ENCODE results near the gene CSTF1. TPM values are rescaled to one million over a fixed set of nuclear protein-coding genes. Genes with fewer than 3 reads are reported as not detected.

The CSTF1 gene
- total RNA-seq, 4 donors from 2014 or later = 20.8 to 26.8 (median 22.0) TPM

DNA sequence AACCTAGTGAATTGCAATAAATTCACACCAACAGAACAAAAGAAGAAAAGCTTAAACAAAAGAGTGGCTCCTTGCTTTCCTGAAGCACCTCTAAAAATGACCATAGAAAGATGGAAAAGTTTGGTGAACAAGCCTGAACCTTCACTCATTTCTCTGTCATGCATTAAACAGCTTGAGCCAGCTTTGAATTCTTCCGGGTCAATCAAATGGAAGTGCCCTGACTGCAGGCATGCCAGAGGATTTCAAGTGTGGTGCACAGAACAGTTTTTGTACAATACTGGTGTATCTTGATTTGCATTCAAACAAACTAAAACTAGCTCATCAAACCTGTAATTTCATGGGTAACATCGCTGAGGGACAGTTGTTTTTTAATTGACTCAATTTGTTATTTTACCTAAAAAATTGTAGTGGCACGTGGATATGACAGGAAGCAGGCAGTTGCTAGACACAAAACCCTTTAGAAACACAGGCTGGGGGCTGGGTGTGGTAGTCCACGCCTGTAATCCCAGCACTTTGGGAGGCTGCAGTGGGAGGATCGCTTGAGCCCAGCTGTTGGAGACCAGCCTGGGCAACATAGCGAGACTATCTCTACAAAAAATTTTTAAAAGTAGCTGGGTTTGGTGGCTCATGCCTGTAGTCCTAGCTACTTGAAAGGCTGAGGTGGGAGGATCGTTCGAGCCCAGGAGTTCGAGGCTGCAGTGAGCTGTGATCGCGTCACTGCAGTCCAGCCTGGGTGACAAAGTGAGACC, 28.7 kb downstream of the CSTF1 start:
- DNase-seq (ENCODE audit: low spot score) (no peak), ATAC-seq (ENCODE audit: low FRiP score) (no peak)
- no peak for TF ChIP-seq CTCF (IDR thresholded peaks at IDR 0.05)

GRCh38 chr20:56422076-56422823, 29.8 kb downstream of the CSTF1 start:
- TF ChIP-seq CTCF (IDR thresholded peaks at IDR 0.05) = no peak
- no peak for DNase-seq (ENCODE audit: low spot score)
- ATAC-seq (ENCODE audit: low FRiP score) = no peak

GRCh38 chr20:56422824-56423189, 30.4 kb downstream of the CSTF1 start:
- no peak for ATAC-seq (ENCODE audit: low FRiP score)
- no peak for DNase-seq (ENCODE audit: low spot score)
- no peak for TF ChIP-seq CTCF (IDR thresholded peaks at IDR 0.05)

DNA sequence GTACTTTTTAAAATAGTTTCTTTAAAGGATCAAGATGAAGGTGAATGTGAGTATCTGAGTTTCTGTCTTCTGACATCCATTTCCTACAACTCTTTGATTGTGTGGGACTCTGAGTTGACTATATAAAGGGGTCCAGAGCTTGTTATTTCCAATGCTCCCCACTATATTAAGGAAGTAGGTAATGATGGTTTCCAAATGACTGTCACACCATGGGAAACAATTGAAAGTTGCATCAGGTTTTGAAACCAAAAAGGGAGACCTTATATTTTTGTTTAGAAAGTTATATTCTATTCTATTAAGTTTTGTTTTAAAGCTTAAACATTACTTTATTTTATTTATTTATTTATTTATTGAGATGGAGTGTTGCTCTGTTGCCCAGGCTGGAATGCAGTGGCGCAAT, 30.8 kb downstream of the CSTF1 start:
- DNase-seq (ENCODE audit: low spot score) (no peak), ATAC-seq (ENCODE audit: low FRiP score) (no peak)
- no peak for TF ChIP-seq CTCF (IDR thresholded peaks at IDR 0.05)

- no peak for DNase-seq (ENCODE audit: low spot score)
- ATAC-seq (ENCODE audit: low FRiP score) = no peak
- TF ChIP-seq CTCF (IDR thresholded peaks at IDR 0.05) = no peak
These were observed 31.4 kb downstream of the CSTF1 start for GRCh38 chr20:56423886-56424285.

DNA sequence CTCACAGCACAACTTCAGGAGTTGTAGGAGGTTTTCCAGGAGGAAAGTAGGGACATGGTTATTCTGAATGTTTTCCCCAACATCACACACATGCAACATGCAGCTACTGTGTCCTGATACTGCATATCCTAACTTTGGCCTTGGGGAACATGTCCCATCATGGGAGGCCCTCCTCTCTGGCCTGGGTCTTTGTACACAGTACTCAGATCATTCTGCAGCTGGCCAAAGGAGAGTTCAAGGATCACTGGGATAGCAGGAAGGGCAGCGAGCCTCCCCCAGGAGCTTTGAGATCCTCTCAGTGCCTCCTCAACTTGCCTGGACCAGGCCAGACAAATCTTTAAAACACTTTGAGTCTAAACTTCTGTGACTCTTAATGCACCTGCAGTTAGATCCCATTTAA, 32.5 kb downstream of the CSTF1 start:
- DNase-seq (ENCODE audit: low spot score) (no peak), ATAC-seq (ENCODE audit: low FRiP score) (no peak)
- TF ChIP-seq CTCF (IDR thresholded peaks at IDR 0.05) = no peak

DNA sequence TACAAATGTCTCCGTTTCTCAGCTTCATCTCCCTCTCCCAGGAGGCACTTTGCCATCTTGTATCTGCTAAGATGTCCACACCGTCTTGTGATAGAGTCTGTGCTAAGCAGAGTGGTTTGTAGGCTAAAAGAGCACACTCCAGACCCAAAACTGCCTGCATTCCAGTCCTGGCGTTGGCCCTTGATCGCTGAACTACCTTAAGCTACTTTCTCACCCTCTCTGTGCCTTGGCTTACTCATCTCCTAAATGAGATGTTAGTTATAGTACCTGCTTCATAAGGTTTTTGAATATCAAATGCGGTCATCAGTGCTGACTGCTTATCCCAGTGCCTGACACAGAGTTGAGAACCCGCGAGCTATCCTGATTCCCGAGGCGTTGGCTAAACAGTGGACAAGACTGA, 33.6 kb downstream of the CSTF1 start:
- ATAC-seq (ENCODE audit: low FRiP score) (no peak), DNase-seq (ENCODE audit: low spot score) (no peak)
- TF ChIP-seq CTCF (IDR thresholded peaks at IDR 0.05) = no peak
